Neural cell (in vitro differentiated cells): Measurements from ENCODE around the gene TEX261. TPM values are rescaled to one million over a fixed set of nuclear protein-coding genes. Genes with fewer than 3 reads are reported as not detected.
"Not testable (repeated sequence)": the region's sequence is repeated elsewhere in the genome, so short reads cannot be mapped to it uniquely, and the experiment has no call there.

ENCODE experiments used
- H2AFZ ChIP-seq: fragments of 200-600, 300-800 bp; sonication (generic), shearing (Covaris generic); 2 replicates; pipeline ENCODE4 v1.6.0; 2014; ENCODE audit warnings: low read depth, mild to moderate bottlenecking, antibody characterized with exemption, low read length, moderate library complexity
- H3F3A ChIP-seq: fragments of 200-600 bp; shearing (Covaris generic); 2 replicates; pipeline ENCODE4 v1.6.1; 2016; ENCODE audit warnings: mild to moderate bottlenecking, moderate library complexity, mixed read lengths, antibody characterized with exemption, low read length; ENCODE audit not compliant: insufficient read depth, poor library complexity, severe bottlenecking
- H3K27ac ChIP-seq: fragments of 200-600, 300-800 bp; sonication (generic), shearing (Covaris generic); 2 replicates; pipeline ENCODE4 v1.5.1; 2014; ENCODE audit warnings: mild to moderate bottlenecking, low read length, moderate library complexity
- H3K27me3 ChIP-seq: fragments of 300-800, 200-600 bp; sonication (generic), shearing (Covaris generic); 2 replicates; pipeline ENCODE4 v1.6.0; 2014; ENCODE audit warnings: mild to moderate bottlenecking, low read depth, low read length, moderate library complexity; ENCODE audit not compliant: insufficient read depth
- H3K36me3 ChIP-seq: fragments of 300-800, 200-600 bp; sonication (generic), shearing (Covaris generic); 2 replicates; pipeline ENCODE4 v1.5.1; 2014; ENCODE audit warnings: mild to moderate bottlenecking, antibody characterized with exemption, low read length, moderate library complexity; ENCODE audit not compliant: insufficient read depth
- H3K4me2 ChIP-seq: fragments of 300-800, 200-600 bp; sonication (generic), shearing (Covaris generic); 2 replicates; pipeline ENCODE4 v1.6.0; 2014; ENCODE audit warnings: mild to moderate bottlenecking, low read length
- H3K4me3 ChIP-seq: fragments of 300-800, 200-600 bp; sonication (generic), shearing (Covaris generic); 2 replicates; pipeline ENCODE4 v1.5.1; 2014; ENCODE audit warnings: mild to moderate bottlenecking, low read length, moderate library complexity
- H3K79me2 ChIP-seq: fragments of 200-600 bp; shearing (Covaris generic); replicated peaks from 2 replicates; pipeline ENCODE4 v1.6.0; 2014; ENCODE audit warnings: mild to moderate bottlenecking, low read length, moderate library complexity; ENCODE audit not compliant: insufficient read depth
- H3K9ac ChIP-seq: fragments of 300-800, 200-600 bp; sonication (generic), shearing (Covaris generic); 2 replicates; pipeline ENCODE4 v1.6.1; 2016; ENCODE audit warnings: mild to moderate bottlenecking, low read length, mixed read lengths
- H3K9me2 ChIP-seq: fragments of 200-600 bp; shearing (Covaris generic); 2 replicates; pipeline ENCODE4 v1.6.1; 2016; ENCODE audit warnings: mild to moderate bottlenecking, low read length, mixed read lengths; ENCODE audit not compliant: insufficient read depth
- H3K9me3 ChIP-seq: fragments of 200-600, 300-800 bp; sonication (generic), shearing (Covaris generic); 2 replicates; pipeline ENCODE4 v1.6.1; 2016; ENCODE audit warnings: mild to moderate bottlenecking, mixed run types, low read length, moderate library complexity, mixed read lengths
- H4K20me1 ChIP-seq: fragments of 200-600 bp; shearing (Covaris generic); 2 replicates; pipeline ENCODE4 v1.6.1; 2016; ENCODE audit warnings: mild to moderate bottlenecking, mixed run types; ENCODE audit not compliant: insufficient read depth
- EP300 ChIP-seq: fragments of 450-650 bp; conservative IDR thresholded peaks from 2 replicates; pipeline ENCODE4 v1.6.1; 2014; ENCODE audit warnings: antibody characterized with exemption, mild to moderate bottlenecking, moderate library complexity; ENCODE audit not compliant: poor library complexity, severe bottlenecking
- EZH2 ChIP-seq: fragments of 200-600, 300-800 bp; shearing (Covaris generic), sonication (generic); IDR thresholded peaks from 2 replicates; pipeline ENCODE4 v1.6.1; 2014; ENCODE audit warnings: antibody characterized with exemption, low read length, borderline replicate concordance, mild to moderate bottlenecking; ENCODE audit not compliant: insufficient read depth, poor library complexity, severe bottlenecking
- MXI1 ChIP-seq: fragments of 450-650 bp; conservative IDR thresholded peaks from 2 replicates; pipeline ENCODE4 v1.6.1; 2014; ENCODE audit warnings: antibody characterized with exemption, mild to moderate bottlenecking; ENCODE audit not compliant: poor library complexity, severe bottlenecking
- POLR2AphosphoS5 ChIP-seq: IDR thresholded peaks from 2 replicates; pipeline ENCODE4 v1.6.1; 2012
- RAD21 ChIP-seq: fragments of 450-650 bp; conservative IDR thresholded peaks from 2 replicates; pipeline ENCODE4 v1.6.1; 2014; ENCODE audit warnings: antibody characterized with exemption, mild to moderate bottlenecking, moderate library complexity
- SMC3 ChIP-seq: fragments of 450-650 bp; conservative IDR thresholded peaks from 2 replicates; pipeline ENCODE4 v1.6.1; 2014; ENCODE audit warnings: antibody characterized with exemption, mild to moderate bottlenecking, moderate library complexity; ENCODE audit not compliant: poor library complexity
- TAF1 ChIP-seq: IDR thresholded peaks from 2 replicates; pipeline ENCODE4 v1.6.1; 2012; ENCODE audit warnings: low read depth
- polyA plus RNA-seq: library from polyadenylated mRNA; depleted of rRNA; stranded (reverse); fragments of >200 nt; gene quantifications from 2 replicates; pipeline ENCODE4 v1.2.3, GENCODE V29; 2014
- TF ChIP-seq, protein P1 (sequence below): fragments of 450-650 bp; IDR thresholded peaks from 2 replicates; pipeline ENCODE4 v1.5.1; 2014; ENCODE audit warnings: antibody characterized with exemption, mild to moderate bottlenecking, moderate library complexity; ENCODE audit not compliant: poor library complexity, severe bottlenecking
- TF ChIP-seq, protein P2 (sequence below): IDR thresholded peaks from 2 replicates; pipeline ENCODE4 v1.6.1; 2012; ENCODE audit warnings: borderline replicate concordance

The TEX261 gene
- polyA plus RNA-seq, 1 donor from 2014 or later: 48.2 TPM

DNA sequence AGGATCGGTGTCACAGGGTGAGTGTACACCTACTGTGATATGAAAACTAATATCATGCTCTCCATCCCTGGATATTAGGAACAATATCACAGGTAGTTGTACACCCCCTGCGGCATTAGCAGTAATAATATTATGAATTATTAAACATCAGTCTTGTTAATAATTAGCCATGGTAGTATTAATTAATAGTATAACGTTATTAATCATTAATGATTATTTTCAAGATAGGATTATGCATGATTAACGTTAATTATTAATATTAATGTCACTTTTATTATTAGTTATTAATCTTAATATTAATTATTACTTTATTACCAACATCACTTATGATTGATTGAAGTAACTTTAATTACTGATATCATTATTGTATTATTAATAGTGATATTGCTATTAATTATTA is 47.6 kb upstream of the TEX261 start:
- H3K9me3 ChIP-seq: no peaks in the 10 kb centered on the region
- no peaks in the 10 kb centered on the region for H3F3A ChIP-seq
- TF ChIP-seq, protein P1, sequence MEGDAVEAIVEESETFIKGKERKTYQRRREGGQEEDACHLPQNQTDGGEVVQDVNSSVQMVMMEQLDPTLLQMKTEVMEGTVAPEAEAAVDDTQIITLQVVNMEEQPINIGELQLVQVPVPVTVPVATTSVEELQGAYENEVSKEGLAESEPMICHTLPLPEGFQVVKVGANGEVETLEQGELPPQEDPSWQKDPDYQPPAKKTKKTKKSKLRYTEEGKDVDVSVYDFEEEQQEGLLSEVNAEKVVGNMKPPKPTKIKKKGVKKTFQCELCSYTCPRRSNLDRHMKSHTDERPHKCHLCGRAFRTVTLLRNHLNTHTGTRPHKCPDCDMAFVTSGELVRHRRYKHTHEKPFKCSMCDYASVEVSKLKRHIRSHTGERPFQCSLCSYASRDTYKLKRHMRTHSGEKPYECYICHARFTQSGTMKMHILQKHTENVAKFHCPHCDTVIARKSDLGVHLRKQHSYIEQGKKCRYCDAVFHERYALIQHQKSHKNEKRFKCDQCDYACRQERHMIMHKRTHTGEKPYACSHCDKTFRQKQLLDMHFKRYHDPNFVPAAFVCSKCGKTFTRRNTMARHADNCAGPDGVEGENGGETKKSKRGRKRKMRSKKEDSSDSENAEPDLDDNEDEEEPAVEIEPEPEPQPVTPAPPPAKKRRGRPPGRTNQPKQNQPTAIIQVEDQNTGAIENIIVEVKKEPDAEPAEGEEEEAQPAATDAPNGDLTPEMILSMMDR: no peak
- TF ChIP-seq, protein P2, sequence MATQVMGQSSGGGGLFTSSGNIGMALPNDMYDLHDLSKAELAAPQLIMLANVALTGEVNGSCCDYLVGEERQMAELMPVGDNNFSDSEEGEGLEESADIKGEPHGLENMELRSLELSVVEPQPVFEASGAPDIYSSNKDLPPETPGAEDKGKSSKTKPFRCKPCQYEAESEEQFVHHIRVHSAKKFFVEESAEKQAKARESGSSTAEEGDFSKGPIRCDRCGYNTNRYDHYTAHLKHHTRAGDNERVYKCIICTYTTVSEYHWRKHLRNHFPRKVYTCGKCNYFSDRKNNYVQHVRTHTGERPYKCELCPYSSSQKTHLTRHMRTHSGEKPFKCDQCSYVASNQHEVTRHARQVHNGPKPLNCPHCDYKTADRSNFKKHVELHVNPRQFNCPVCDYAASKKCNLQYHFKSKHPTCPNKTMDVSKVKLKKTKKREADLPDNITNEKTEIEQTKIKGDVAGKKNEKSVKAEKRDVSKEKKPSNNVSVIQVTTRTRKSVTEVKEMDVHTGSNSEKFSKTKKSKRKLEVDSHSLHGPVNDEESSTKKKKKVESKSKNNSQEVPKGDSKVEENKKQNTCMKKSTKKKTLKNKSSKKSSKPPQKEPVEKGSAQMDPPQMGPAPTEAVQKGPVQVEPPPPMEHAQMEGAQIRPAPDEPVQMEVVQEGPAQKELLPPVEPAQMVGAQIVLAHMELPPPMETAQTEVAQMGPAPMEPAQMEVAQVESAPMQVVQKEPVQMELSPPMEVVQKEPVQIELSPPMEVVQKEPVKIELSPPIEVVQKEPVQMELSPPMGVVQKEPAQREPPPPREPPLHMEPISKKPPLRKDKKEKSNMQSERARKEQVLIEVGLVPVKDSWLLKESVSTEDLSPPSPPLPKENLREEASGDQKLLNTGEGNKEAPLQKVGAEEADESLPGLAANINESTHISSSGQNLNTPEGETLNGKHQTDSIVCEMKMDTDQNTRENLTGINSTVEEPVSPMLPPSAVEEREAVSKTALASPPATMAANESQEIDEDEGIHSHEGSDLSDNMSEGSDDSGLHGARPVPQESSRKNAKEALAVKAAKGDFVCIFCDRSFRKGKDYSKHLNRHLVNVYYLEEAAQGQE: no peak
- TF ChIP-seq EZH2 (no peak), SMC3 (no peak), MXI1 (no peak), EP300 (no peak), RAD21 (no peak), POLR2AphosphoS5 (no peak), TAF1 (no peak)
- no peak overlapping the region for H3K4me3 ChIP-seq
- no peaks in the 10 kb centered on the region for H4K20me1 ChIP-seq
- no peak overlapping the region for H2AFZ ChIP-seq
- no peak overlapping the region for H3K9ac ChIP-seq
- no peak overlapping the region for H3K4me2 ChIP-seq
- no peaks in the 10 kb centered on the region for H3K79me2 ChIP-seq
- H3K27ac ChIP-seq: no peak overlapping the region
- H3K9me2 ChIP-seq: no peaks in the 10 kb centered on the region
- no peaks in the 10 kb centered on the region for H3K36me3 ChIP-seq
- H3K27me3 ChIP-seq: no peaks in the 10 kb centered on the region

DNA sequence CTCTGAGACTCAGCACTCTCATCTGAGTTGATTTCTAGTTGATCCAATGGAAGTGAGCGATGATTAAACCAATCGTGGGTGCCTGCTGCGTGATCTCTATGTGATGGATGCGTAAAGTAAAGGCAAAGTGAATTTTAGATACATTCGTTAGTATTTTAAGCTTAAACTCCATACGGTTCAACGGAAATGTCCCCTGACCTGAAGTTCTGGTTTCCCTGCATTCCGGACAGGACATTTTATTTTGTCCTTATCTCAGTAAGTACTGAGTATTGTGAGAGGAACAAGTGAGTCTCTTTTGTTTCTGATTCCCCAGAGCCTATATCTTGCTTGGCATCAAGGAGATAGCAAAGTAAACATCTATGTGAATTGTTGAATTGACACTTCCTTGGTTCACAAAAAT is 41.6 kb upstream of the TEX261 start:
- not testable (repeated sequence) for H3F3A ChIP-seq, H3K36me3 ChIP-seq, H3K9me2 ChIP-seq, H3K27ac ChIP-seq, H3K9me3 ChIP-seq, H2AFZ ChIP-seq, H3K79me2 ChIP-seq, H3K4me3 ChIP-seq, H3K4me2 ChIP-seq, H3K9ac ChIP-seq, H4K20me1 ChIP-seq, H3K27me3 ChIP-seq

DNA sequence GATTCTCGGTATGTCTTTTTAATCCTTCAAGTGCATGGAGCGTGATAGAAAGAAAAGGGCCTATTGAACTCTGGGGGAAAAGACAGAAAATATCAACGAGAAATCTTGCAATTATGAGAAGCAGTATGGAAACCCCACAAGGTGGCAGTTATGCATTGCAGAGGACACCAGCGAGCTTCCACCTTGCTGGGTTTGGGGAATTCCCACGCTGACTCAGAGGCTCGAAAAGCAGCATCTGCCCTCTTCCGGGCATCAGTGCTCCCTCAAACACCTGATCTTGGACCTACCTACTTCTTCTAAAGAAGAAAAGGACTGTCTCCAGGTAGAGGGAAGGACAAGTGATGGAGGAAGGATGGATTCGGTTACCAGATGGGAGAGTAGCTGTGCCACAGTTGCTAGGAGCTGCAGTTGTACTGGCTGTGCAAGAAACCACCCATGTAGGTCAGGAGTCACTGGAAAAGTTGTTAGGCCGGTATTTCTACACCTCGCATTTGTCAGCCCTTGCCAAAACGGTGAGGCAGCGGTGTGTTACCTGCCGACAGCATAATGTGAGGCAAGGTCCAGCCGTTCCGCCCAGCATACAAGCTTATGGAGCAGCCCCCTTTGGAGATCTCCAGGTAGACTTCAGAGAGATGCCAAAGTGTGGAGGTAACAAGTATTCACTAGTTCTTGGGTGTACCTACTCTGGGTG is 29.0 kb upstream of the TEX261 start:
- not testable (repeated sequence) for H3K9ac ChIP-seq

DNA sequence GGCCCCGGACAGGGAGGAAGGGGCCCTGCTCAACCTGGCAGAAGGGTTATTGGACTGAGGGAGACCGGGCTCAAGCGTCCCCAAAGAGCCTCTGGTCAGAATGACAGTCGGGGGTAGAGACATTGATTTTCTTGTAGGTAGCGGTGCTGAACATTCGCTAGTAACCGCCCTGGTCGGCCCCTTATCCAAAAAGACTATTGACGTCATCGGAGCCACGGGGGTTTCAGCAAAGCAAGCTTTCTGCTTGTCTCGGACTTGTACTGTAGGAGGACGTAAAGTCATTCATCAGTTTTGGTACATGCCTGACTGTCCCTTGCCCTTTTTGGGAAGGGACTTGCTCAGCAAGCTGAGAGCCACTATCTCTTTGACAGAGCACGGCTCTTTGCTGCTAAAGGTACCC is 26.7 kb upstream of the TEX261 start:
- H3F3A ChIP-seq, H3K27ac ChIP-seq, H3K9ac ChIP-seq, H3K36me3 ChIP-seq, H3K27me3 ChIP-seq, H3K4me3 ChIP-seq, H3K79me2 ChIP-seq, H2AFZ ChIP-seq, H4K20me1 ChIP-seq, H3K4me2 ChIP-seq, H3K9me2 ChIP-seq, H3K9me3 ChIP-seq: not testable (repeated sequence)

More for the DNA sequence above, 29.0 kb upstream of the TEX261 start:
- not testable (repeated sequence) for H4K20me1 ChIP-seq, H3K9me3 ChIP-seq, H2AFZ ChIP-seq, H3K4me3 ChIP-seq, H3K79me2 ChIP-seq, H3K27ac ChIP-seq, H3K4me2 ChIP-seq, H3K36me3 ChIP-seq, H3F3A ChIP-seq, H3K27me3 ChIP-seq, H3K9me2 ChIP-seq

DNA sequence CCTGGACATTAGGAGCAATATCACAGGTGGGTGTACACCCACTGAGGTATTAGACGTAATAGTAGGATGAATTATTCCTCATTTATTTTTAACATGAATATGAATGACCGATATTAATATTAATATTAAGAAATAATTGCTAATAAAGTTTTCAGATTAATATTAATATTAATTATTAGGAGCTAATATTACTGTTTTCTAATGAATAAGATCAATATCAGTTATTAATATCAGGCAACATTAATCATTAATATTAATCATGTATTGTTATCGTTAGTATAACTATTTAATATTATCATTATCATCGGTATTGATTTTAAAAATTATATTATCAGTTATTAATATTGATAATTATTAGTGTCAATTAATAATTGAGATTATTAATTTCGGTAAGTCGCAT is 25.3 kb upstream of the TEX261 start:
- H4K20me1 ChIP-seq, H3K27ac ChIP-seq, H3K79me2 ChIP-seq, H3K9me2 ChIP-seq, H3K9ac ChIP-seq, H3K4me2 ChIP-seq, H3K4me3 ChIP-seq, H3K36me3 ChIP-seq, H3K27me3 ChIP-seq, H2AFZ ChIP-seq, H3F3A ChIP-seq: not testable (repeated sequence)
- H3K9me3 ChIP-seq: peaks cover 12% of the 10 kb centered on the region
